Measurements from ENCODE around the gene TBX19. TPM values are rescaled to one million over a fixed set of nuclear protein-coding genes. Genes with fewer than 3 reads are reported as not detected.

The TBX19 gene
- total RNA-seq, 5 donors from 2014 or later (not counting 1 experiment from before 2014, with no cell fraction given) = 2.8 to 3.9 (median 3.5) TPM

- peaks cover 39% of the 10 kb centered on the region for H3K36me3 Mint-ChIP-seq
These were observed 40.2 kb downstream of the TBX19 start for GRCh38 chr1:168320800-168321450.

GRCh38 chr1:168321945-168322344 lies 41.3 kb downstream of the TBX19 start:
- ATAC-seq (replicated peaks in 1 of 4) = no peak
- Histone ChIP-seq H3K4me1 (ENCODE audit: control insufficient read depth in 1 of 2, extremely low read depth in 1 of 2, insufficient read depth in 2 of 2, low read length in 2 of 2) (no peaks in the 10 kb centered on the region), H3K9me3 (no peaks in the 10 kb centered on the region), H3K36me3 (ENCODE audit: control insufficient read depth in 2 of 2, extremely low read depth in 1 of 2, insufficient read depth in 1 of 2, low read length in 1 of 2) (no peaks in the 10 kb centered on the region), H3K27me3 (replicated peaks in 1 of 2; ENCODE audit: control insufficient read depth in 2 of 2, extremely low read depth in 1 of 2, insufficient read depth in 2 of 2, low read length in 1 of 2) (no peaks in the 10 kb centered on the region), H3K4me3 (ENCODE audit: control insufficient read depth in 1 of 2, extremely low read depth in 1 of 2, low read length in 1 of 2) (no peak overlapping the region), H3K27ac (ENCODE audit: low read length) (no peak overlapping the region)
- peaks cover 4% of the 10 kb centered on the region in 3 donors for H3K9me3 Mint-ChIP-seq
- DNase-seq = no peak
- no peaks in the 10 kb centered on the region for H3K27me3 Mint-ChIP-seq
- POLR2A ChIA-PET = no interaction called here
- no peak overlapping the region for H3K27ac Mint-ChIP-seq
- CTCF ChIA-PET = interaction anchor here (0.5 to 0.6 kb wide), 2 partner anchors 14 to 813 kb away, joined by 3 to 6 read pairs; no protein-coding TSS in a partner anchor
- no CpG with 5 or more reads among the region's 1 CpG for WGBS (ENCODE audit: insufficient coverage)
- no peak overlapping the region for H3K4me3 Mint-ChIP-seq
- peaks cover 35% of the 10 kb centered on the region for H3K36me3 Mint-ChIP-seq
- H3K4me1 Mint-ChIP-seq = peaks cover 0 to 2% (median 0%) of the 10 kb centered on the region in 3 donors

More at GRCh38 chr1:168320800-168321450, 40.2 kb downstream of the TBX19 start:
- Histone ChIP-seq H3K9me3 (no peaks in the 10 kb centered on the region), H3K4me1 (ENCODE audit: control insufficient read depth in 1 of 2, extremely low read depth in 1 of 2, insufficient read depth in 2 of 2, low read length in 2 of 2) (no peaks in the 10 kb centered on the region), H3K4me3 (ENCODE audit: control insufficient read depth in 1 of 2, extremely low read depth in 1 of 2, low read length in 1 of 2) (no peak overlapping the region), H3K36me3 (ENCODE audit: control insufficient read depth in 2 of 2, extremely low read depth in 1 of 2, insufficient read depth in 1 of 2, low read length in 1 of 2) (no peaks in the 10 kb centered on the region), H3K27ac (ENCODE audit: low read length) (no peak overlapping the region), H3K27me3 (replicated peaks in 1 of 2; ENCODE audit: control insufficient read depth in 2 of 2, extremely low read depth in 1 of 2, insufficient read depth in 2 of 2, low read length in 1 of 2) (no peaks in the 10 kb centered on the region)
- ChIA-PET CTCF (no interaction called here), POLR2A (no interaction called here)
- Mint-ChIP-seq H3K27ac (no peak overlapping the region), H3K4me1 (peaks cover 0 to 2% (median 0%) of the 10 kb centered on the region in 3 donors), H3K4me3 (no peak overlapping the region), H3K9me3 (peaks cover 4% of the 10 kb centered on the region in 3 donors), H3K27me3 (no peaks in the 10 kb centered on the region)
- 80% methylated on average over 1 of the region's 5 CpGs for WGBS (ENCODE audit: insufficient coverage)
- no peak for ATAC-seq (replicated peaks in 1 of 4)
- no peak for DNase-seq

- no peaks in the 10 kb centered on the region for H3K4me1 Mint-ChIP-seq
- no peaks in the 10 kb centered on the region for H3K27me3 Mint-ChIP-seq
- no peaks in the 10 kb centered on the region for H3K9me3 ChIP-seq
- ATAC-seq (replicated peaks in 1 of 4) (no peak), DNase-seq (no peak)
- WGBS (ENCODE audit: insufficient coverage) = 80% methylated on average over 1 of the region's 4 CpGs
- H3K27ac Mint-ChIP-seq = no peak overlapping the region
- no peaks in the 10 kb centered on the region for H3K36me3 ChIP-seq (ENCODE audit: control insufficient read depth in 2 of 2, extremely low read depth in 1 of 2, insufficient read depth in 1 of 2, low read length in 1 of 2)
- H3K4me3 ChIP-seq (ENCODE audit: control insufficient read depth in 1 of 2, extremely low read depth in 1 of 2, low read length in 1 of 2) = no peak overlapping the region
- H3K4me3 Mint-ChIP-seq = no peak overlapping the region
- CTCF ChIA-PET = interaction anchor here in 1 of 2 donors (1.0 kb wide), 1 partner anchor 278 kb away, joined by 3 read pairs; no protein-coding TSS in a partner anchor
- no peaks in the 10 kb centered on the region for H3K27me3 ChIP-seq (replicated peaks in 1 of 2; ENCODE audit: control insufficient read depth in 2 of 2, extremely low read depth in 1 of 2, insufficient read depth in 2 of 2, low read length in 1 of 2)
- POLR2A ChIA-PET = no interaction called here
- peaks cover 4% of the 10 kb centered on the region in 3 donors for H3K9me3 Mint-ChIP-seq
- no peak overlapping the region for H3K27ac ChIP-seq (ENCODE audit: low read length)
- peaks cover 22% of the 10 kb centered on the region for H3K36me3 Mint-ChIP-seq
- no peaks in the 10 kb centered on the region for H3K4me1 ChIP-seq (ENCODE audit: control insufficient read depth in 1 of 2, extremely low read depth in 1 of 2, insufficient read depth in 2 of 2, low read length in 2 of 2)
These were observed 44.2 kb downstream of the TBX19 start for GRCh38 chr1:168324745-168325425.

GRCh38 chr1:168328731-168329364 lies 48.2 kb downstream of the TBX19 start:
- Histone ChIP-seq H3K4me1 (ENCODE audit: control insufficient read depth in 1 of 2, extremely low read depth in 1 of 2, insufficient read depth in 2 of 2, low read length in 2 of 2) (no peaks in the 10 kb centered on the region), H3K36me3 (ENCODE audit: control insufficient read depth in 2 of 2, extremely low read depth in 1 of 2, insufficient read depth in 1 of 2, low read length in 1 of 2) (no peaks in the 10 kb centered on the region), H3K27me3 (replicated peaks in 1 of 2; ENCODE audit: control insufficient read depth in 2 of 2, extremely low read depth in 1 of 2, insufficient read depth in 2 of 2, low read length in 1 of 2) (no peaks in the 10 kb centered on the region), H3K9me3 (no peaks in the 10 kb centered on the region), H3K27ac (ENCODE audit: low read length) (no peak overlapping the region), H3K4me3 (ENCODE audit: control insufficient read depth in 1 of 2, extremely low read depth in 1 of 2, low read length in 1 of 2) (no peak overlapping the region)
- peaks cover 25% of the 10 kb centered on the region for H3K36me3 Mint-ChIP-seq
- no peak for ATAC-seq (replicated peaks in 1 of 4)
- ChIA-PET CTCF (no interaction called here), POLR2A (no interaction called here)
- no peaks in the 10 kb centered on the region for H3K27me3 Mint-ChIP-seq
- WGBS (ENCODE audit: insufficient coverage) = no CpG with 5 or more reads among the region's 5 CpGs
- no peaks in the 10 kb centered on the region for H3K4me1 Mint-ChIP-seq
- peaks cover 4% of the 10 kb centered on the region in 3 donors for H3K9me3 Mint-ChIP-seq
- no peak for DNase-seq
- H3K27ac Mint-ChIP-seq = no peak overlapping the region
- no peak overlapping the region for H3K4me3 Mint-ChIP-seq

GRCh38 chr1:168330285-168330684 lies 49.6 kb downstream of the TBX19 start:
- WGBS (ENCODE audit: insufficient coverage) = no CpG with 5 or more reads among the region's 3 CpGs
- no peak overlapping the region for H3K27ac Mint-ChIP-seq
- Histone ChIP-seq H3K27ac (ENCODE audit: low read length) (no peak overlapping the region), H3K4me3 (ENCODE audit: control insufficient read depth in 1 of 2, extremely low read depth in 1 of 2, low read length in 1 of 2) (no peak overlapping the region), H3K36me3 (ENCODE audit: control insufficient read depth in 2 of 2, extremely low read depth in 1 of 2, insufficient read depth in 1 of 2, low read length in 1 of 2) (no peaks in the 10 kb centered on the region), H3K9me3 (no peaks in the 10 kb centered on the region), H3K4me1 (ENCODE audit: control insufficient read depth in 1 of 2, extremely low read depth in 1 of 2, insufficient read depth in 2 of 2, low read length in 2 of 2) (no peaks in the 10 kb centered on the region), H3K27me3 (replicated peaks in 1 of 2; ENCODE audit: control insufficient read depth in 2 of 2, extremely low read depth in 1 of 2, insufficient read depth in 2 of 2, low read length in 1 of 2) (no peaks in the 10 kb centered on the region)
- ChIA-PET CTCF (interaction anchor here in 1 of 2 donors (0.8 kb wide), 1 partner anchor 13 kb away, joined by 3 read pairs; no protein-coding TSS in a partner anchor), POLR2A (no interaction called here)
- H3K4me1 Mint-ChIP-seq = peaks cover 0 to under 1% (median 0%) of the 10 kb centered on the region in 3 donors
- no peak for DNase-seq
- peaks cover 13% of the 10 kb centered on the region for H3K36me3 Mint-ChIP-seq
- H3K27me3 Mint-ChIP-seq = no peaks in the 10 kb centered on the region
- no peaks in the 10 kb centered on the region for H3K9me3 Mint-ChIP-seq
- ATAC-seq (replicated peaks in 1 of 4) = no peak
- H3K4me3 Mint-ChIP-seq = no peak overlapping the region

GRCh38 chr1:168331569-168331968 lies 50.9 kb downstream of the TBX19 start:
- POLR2A ChIA-PET = no interaction called here
- Mint-ChIP-seq H3K9me3 (no peaks in the 10 kb centered on the region), H3K27me3 (no peaks in the 10 kb centered on the region), H3K4me1 (peaks cover 0 to 4% (median 3%) of the 10 kb centered on the region in 3 donors), H3K27ac (no peak overlapping the region), H3K4me3 (no peak overlapping the region), H3K36me3 (peaks cover 10% of the 10 kb centered on the region)
- no peak for ATAC-seq (replicated peaks in 1 of 4)
- Histone ChIP-seq H3K27me3 (replicated peaks in 1 of 2; ENCODE audit: control insufficient read depth in 2 of 2, extremely low read depth in 1 of 2, insufficient read depth in 2 of 2, low read length in 1 of 2) (no peaks in the 10 kb centered on the region), H3K9me3 (no peaks in the 10 kb centered on the region), H3K4me3 (ENCODE audit: control insufficient read depth in 1 of 2, extremely low read depth in 1 of 2, low read length in 1 of 2) (no peak overlapping the region), H3K36me3 (ENCODE audit: control insufficient read depth in 2 of 2, extremely low read depth in 1 of 2, insufficient read depth in 1 of 2, low read length in 1 of 2) (no peaks in the 10 kb centered on the region), H3K4me1 (ENCODE audit: control insufficient read depth in 1 of 2, extremely low read depth in 1 of 2, insufficient read depth in 2 of 2, low read length in 2 of 2) (no peaks in the 10 kb centered on the region), H3K27ac (ENCODE audit: low read length) (no peak overlapping the region)
- CTCF ChIA-PET = interaction anchor here in 1 of 2 donors (0.6 kb wide), 1 partner anchor 14 kb away, joined by 3 read pairs; no protein-coding TSS in a partner anchor
- WGBS (ENCODE audit: insufficient coverage) = no CpG with 5 or more reads among the region's 1 CpG
- no peak for DNase-seq
